Liver (tissue), 9 donors: ENCODE measurements around the gene TRAF7. TPM values are rescaled to one million over a fixed set of nuclear protein-coding genes. Genes with fewer than 3 reads are reported as not detected.

ENCODE experiments used
- DNase-seq: peaks from one replicate; pipeline ENCODE4 v3.0.0-alpha.2; 2017; ENCODE audit warnings: low spot score
- H3K27ac ChIP-seq, 2 donors: one replicate each; pipeline ENCODE4 v1.7.0; 2013; ENCODE audit warnings: inconsistent platforms in 2 of 2, low read length in 2 of 2, control low read depth in 1 of 2, low read depth in 1 of 2, mild to moderate bottlenecking in 1 of 2
- H3K27me3 ChIP-seq, 4 donors: one replicate each; pipeline versions ENCODE4 v1.6.1 to v1.7.0; 2013; ENCODE audit warnings: low read length in 3 of 4, inconsistent platforms in 1 of 4, mild to moderate bottlenecking in 1 of 4, moderate library complexity in 1 of 4; ENCODE audit not compliant: control insufficient read depth in 4 of 4, insufficient read depth in 4 of 4
- H3K36me3 ChIP-seq, 4 donors: one replicate each; pipeline versions ENCODE4 v1.6.1 to v1.7.0; 2013; ENCODE audit warnings: low read length in 3 of 4, mild to moderate bottlenecking in 3 of 4, low read depth in 1 of 4, moderate library complexity in 1 of 4; ENCODE audit not compliant: control insufficient read depth in 4 of 4, insufficient read depth in 3 of 4
- H3K4me1 ChIP-seq, 4 donors: one replicate each; pipeline versions ENCODE4 v1.6.1 to v1.7.0; 2013; ENCODE audit warnings: low read length in 3 of 4, mild to moderate bottlenecking in 3 of 4, moderate library complexity in 1 of 4; ENCODE audit not compliant: control insufficient read depth in 4 of 4, insufficient read depth in 4 of 4
- H3K4me3 ChIP-seq, 3 donors: one replicate each; pipeline versions ENCODE4 v1.6.1 to v1.7.0; 2013; ENCODE audit warnings: low read length in 3 of 3, control low read depth in 1 of 3, low read depth in 1 of 3, mild to moderate bottlenecking in 1 of 3
- H3K9ac ChIP-seq, 2 donors: one replicate each; pipeline ENCODE4 v1.7.0; 2013; ENCODE audit warnings: low read length in 2 of 2, mild to moderate bottlenecking in 2 of 2, moderate library complexity in 2 of 2, control low read depth in 1 of 2, low read depth in 1 of 2
- H3K9me3 ChIP-seq, 4 donors: one replicate each; pipeline versions ENCODE4 v1.6.1 to v1.7.0; 2013; ENCODE audit warnings: low read length in 3 of 4; ENCODE audit not compliant: control insufficient read depth in 4 of 4
- EGR1 ChIP-seq, 2 donors: IDR thresholded peaks; 2 replicates each; pipeline ENCODE4 v1.6.1; 2016 to 2018; ENCODE audit warnings: antibody characterized with exemption in 2 of 2, low read depth in 2 of 2
- FOXA1 ChIP-seq: IDR thresholded peaks from 2 replicates; pipeline ENCODE4 v1.6.1; 2016; ENCODE audit warnings: antibody characterized with exemption
- FOXA2 ChIP-seq: IDR thresholded peaks from 2 replicates; pipeline ENCODE4 v1.6.1; 2016; ENCODE audit warnings: antibody characterized with exemption
- GABPA ChIP-seq, 2 donors: IDR thresholded peaks in 1 of 2; conservative IDR thresholded peaks in 1 of 2; 2 replicates each; pipeline ENCODE4 v1.6.1; 2016; ENCODE audit warnings: antibody characterized with exemption in 2 of 2, mild to moderate bottlenecking in 1 of 2, moderate library complexity in 1 of 2
- HNF4A ChIP-seq, 2 donors: conservative IDR thresholded peaks; 2 replicates each; pipeline ENCODE4 v1.6.1; 2016; ENCODE audit warnings: antibody characterized with exemption in 2 of 2, mild to moderate bottlenecking in 2 of 2
- HNF4G ChIP-seq: IDR thresholded peaks from 2 replicates; pipeline ENCODE4 v1.6.1; 2016; ENCODE audit warnings: antibody characterized with exemption
- JUND ChIP-seq, 2 donors: IDR thresholded peaks; 2 replicates each; pipeline ENCODE4 v1.6.1; 2016; ENCODE audit warnings: antibody characterized with exemption in 2 of 2
- MAX ChIP-seq: IDR thresholded peaks from 2 replicates; pipeline ENCODE4 v1.6.1; 2016; ENCODE audit warnings: antibody characterized with exemption
- NR2F2 ChIP-seq: IDR thresholded peaks from 2 replicates; pipeline ENCODE4 v1.6.1; 2016; ENCODE audit warnings: antibody characterized with exemption
- RAD21 ChIP-seq, 2 donors: IDR thresholded peaks; 2 replicates each; pipeline ENCODE4 v1.6.1; 2016; ENCODE audit warnings: antibody characterized with exemption in 2 of 2, mild to moderate bottlenecking in 2 of 2
- REST ChIP-seq: IDR thresholded peaks from 2 replicates; pipeline ENCODE4 v1.6.1; 2016; ENCODE audit warnings: antibody characterized with exemption, mild to moderate bottlenecking
- RXRA ChIP-seq, 2 donors: IDR thresholded peaks; 2 replicates each; pipeline ENCODE4 v1.6.1; 2017 to 2018; ENCODE audit warnings: antibody characterized with exemption in 2 of 2, mild to moderate bottlenecking in 1 of 2
- SP1 ChIP-seq: IDR thresholded peaks from 2 replicates; pipeline ENCODE4 v1.6.1; 2018; ENCODE audit warnings: antibody characterized with exemption, mild to moderate bottlenecking
- TAF1 ChIP-seq: conservative IDR thresholded peaks from 2 replicates; pipeline ENCODE4 v1.6.1; 2016; ENCODE audit warnings: antibody characterized with exemption, mild to moderate bottlenecking
- YY1 ChIP-seq: IDR thresholded peaks from 2 replicates; pipeline ENCODE4 v1.6.1; 2016; ENCODE audit warnings: antibody characterized with exemption, mild to moderate bottlenecking
- WGBS: extraction: QIAGEN DNeasy Blood & Tissue Kit; methylation state at CpG from one replicate; pipeline ENCODE4 v1.1.7; 2013; 5-methylcytosine and 5-hydroxymethylcytosine counted together
- polyA plus RNA-seq, 2 donors: library from polyadenylated mRNA; stranded (reverse) in 1 of 2; unstranded in 1 of 2; fragments of 200-250 nt in 1 of 2; fragments of >200 nt in 1 of 2; fragmentation: Nextera tagmentation in 1 of 2; extraction: Ambion mirVana in 1 of 2; gene quantifications; one replicate each; pipeline versions ENCODE4 v1.2.1 to v1.2.3, GENCODE V29; 2013 to 2015
- total RNA-seq, 2 donors: library from RNA; depleted of rRNA; stranded (reverse); fragments of >200 nt; gene quantifications; one replicate each; pipeline ENCODE4 v1.2.3, GENCODE V29; 2014
- TF ChIP-seq, protein P1 (sequence below): IDR thresholded peaks from 2 replicates; pipeline ENCODE4 v1.6.1; 2016; ENCODE audit warnings: antibody characterized with exemption
- TF ChIP-seq, protein P2 (sequence below): IDR thresholded peaks from 2 replicates; pipeline ENCODE4 v1.6.1; 2016; ENCODE audit warnings: antibody characterized with exemption
- TF ChIP-seq, protein P3 (sequence below): fragments of 150-350 bp; IDR thresholded peaks from 2 replicates; pipeline ENCODE4 v1.5.1; 2017; ENCODE audit warnings: improper control_type of control experiment, low read depth, low read length; ENCODE audit not compliant: missing input control
- donor health status: healthy.
- donor health status: healthy.
- donor health status: healthy.
- donor health status: healthy.
- donor health status: healthy.

Gene TRAF7
- total and polyA plus RNA-seq, 4 donors = 14.7 to 36.6 (median 34.0) TPM

DNA sequence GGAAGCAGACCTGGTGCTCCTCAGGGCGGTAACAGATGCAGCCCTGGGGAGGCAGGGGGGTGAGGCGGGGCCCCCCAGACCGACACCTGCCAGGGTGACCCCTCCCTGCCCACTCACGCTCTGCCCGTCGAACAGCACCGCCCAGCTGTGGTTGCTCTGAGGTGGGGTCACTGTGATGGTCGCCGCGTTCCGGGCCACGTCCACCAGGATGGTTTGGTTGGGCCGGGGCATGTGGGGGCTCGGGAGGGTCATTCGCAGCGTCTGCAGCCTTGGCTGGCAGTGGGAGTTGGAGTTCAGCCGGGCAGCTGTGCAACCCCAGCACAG is 54.4 kb downstream of the TRAF7 start:
- Histone ChIP-seq H3K4me1 (peaks cover 9 to 37% (median 27%) of the 10 kb centered on the region in 4 donors), H3K4me3 (no peak overlapping the region), H3K27ac (no peak overlapping the region), H3K27me3 (no peaks in the 10 kb centered on the region), H3K36me3 (peaks cover 0 to 24% (median 6%) of the 10 kb centered on the region in 4 donors), H3K9ac (no peak overlapping the region), H3K9me3 (no peaks in the 10 kb centered on the region)
- DNase-seq = no peak
- TF ChIP-seq NR2F2 = no peak
- TF ChIP-seq RAD21 (IDR thresholded peaks at IDR 0.05) = no peak
- no peak for TF ChIP-seq YY1
- TF ChIP-seq REST = no peak
- no peak for TF ChIP-seq HNF4G
- no peak for TF ChIP-seq MAX
- TF ChIP-seq SP1 = no peak
- TF ChIP-seq EGR1 (IDR thresholded peaks at IDR 0.05; ENCODE audit: low read depth in 2 of 2) = no peak
- TF ChIP-seq, protein P1, sequence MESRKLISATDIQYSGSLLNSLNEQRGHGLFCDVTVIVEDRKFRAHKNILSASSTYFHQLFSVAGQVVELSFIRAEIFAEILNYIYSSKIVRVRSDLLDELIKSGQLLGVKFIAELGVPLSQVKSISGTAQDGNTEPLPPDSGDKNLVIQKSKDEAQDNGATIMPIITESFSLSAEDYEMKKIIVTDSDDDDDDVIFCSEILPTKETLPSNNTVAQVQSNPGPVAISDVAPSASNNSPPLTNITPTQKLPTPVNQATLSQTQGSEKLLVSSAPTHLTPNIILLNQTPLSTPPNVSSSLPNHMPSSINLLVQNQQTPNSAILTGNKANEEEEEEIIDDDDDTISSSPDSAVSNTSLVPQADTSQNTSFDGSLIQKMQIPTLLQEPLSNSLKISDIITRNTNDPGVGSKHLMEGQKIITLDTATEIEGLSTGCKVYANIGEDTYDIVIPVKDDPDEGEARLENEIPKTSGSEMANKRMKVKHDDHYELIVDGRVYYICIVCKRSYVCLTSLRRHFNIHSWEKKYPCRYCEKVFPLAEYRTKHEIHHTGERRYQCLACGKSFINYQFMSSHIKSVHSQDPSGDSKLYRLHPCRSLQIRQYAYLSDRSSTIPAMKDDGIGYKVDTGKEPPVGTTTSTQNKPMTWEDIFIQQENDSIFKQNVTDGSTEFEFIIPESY = no peak
- TF ChIP-seq TAF1 = no peak
- TF ChIP-seq HNF4A (conservative IDR thresholded peaks at IDR 0.05) = no peak
- TF ChIP-seq FOXA2 = no peak
- TF ChIP-seq GABPA (IDR thresholded peaks at IDR 0.05 in 1 of 2, conservative IDR thresholded peaks at IDR 0.05 in 1 of 2) = no peak
- TF ChIP-seq, protein P2, sequence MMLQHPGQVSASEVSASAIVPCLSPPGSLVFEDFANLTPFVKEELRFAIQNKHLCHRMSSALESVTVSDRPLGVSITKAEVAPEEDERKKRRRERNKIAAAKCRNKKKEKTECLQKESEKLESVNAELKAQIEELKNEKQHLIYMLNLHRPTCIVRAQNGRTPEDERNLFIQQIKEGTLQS = no peak
- TF ChIP-seq, protein P3, sequence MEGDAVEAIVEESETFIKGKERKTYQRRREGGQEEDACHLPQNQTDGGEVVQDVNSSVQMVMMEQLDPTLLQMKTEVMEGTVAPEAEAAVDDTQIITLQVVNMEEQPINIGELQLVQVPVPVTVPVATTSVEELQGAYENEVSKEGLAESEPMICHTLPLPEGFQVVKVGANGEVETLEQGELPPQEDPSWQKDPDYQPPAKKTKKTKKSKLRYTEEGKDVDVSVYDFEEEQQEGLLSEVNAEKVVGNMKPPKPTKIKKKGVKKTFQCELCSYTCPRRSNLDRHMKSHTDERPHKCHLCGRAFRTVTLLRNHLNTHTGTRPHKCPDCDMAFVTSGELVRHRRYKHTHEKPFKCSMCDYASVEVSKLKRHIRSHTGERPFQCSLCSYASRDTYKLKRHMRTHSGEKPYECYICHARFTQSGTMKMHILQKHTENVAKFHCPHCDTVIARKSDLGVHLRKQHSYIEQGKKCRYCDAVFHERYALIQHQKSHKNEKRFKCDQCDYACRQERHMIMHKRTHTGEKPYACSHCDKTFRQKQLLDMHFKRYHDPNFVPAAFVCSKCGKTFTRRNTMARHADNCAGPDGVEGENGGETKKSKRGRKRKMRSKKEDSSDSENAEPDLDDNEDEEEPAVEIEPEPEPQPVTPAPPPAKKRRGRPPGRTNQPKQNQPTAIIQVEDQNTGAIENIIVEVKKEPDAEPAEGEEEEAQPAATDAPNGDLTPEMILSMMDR = no peak
- TF ChIP-seq RXRA (IDR thresholded peaks at IDR 0.05) = no peak
- TF ChIP-seq JUND (IDR thresholded peaks at IDR 0.05) = no peak
- TF ChIP-seq FOXA1 = no peak
- 96% methylated on average over 17 of the region's 17 CpGs for WGBS
